Frontal cortex (tissue), 4 donors: ENCODE data around the gene SURF2. TPM values are rescaled to one million over a fixed set of nuclear protein-coding genes. Genes with fewer than 3 reads are reported as not detected.
A peak's percentile ranks its signal among the peaks of the same experiment; 100 is the strongest.
"Not testable (repeated sequence)": the region's sequence is repeated elsewhere in the genome, so short reads cannot be mapped to it uniquely, and the experiment has no call there.

Experiments used
- DNase-seq, 2 donors: peaks; one replicate each; pipeline ENCODE4 v3.0.0; 2012; ENCODE audit warnings: low spot score in 2 of 2
- FAIRE-seq: peaks from 2 replicates; lab custom pipeline; 2012; peaks lifted over from hg19 to GRCh38; lab: Jason Lieb, UNC
- total RNA-seq: library from RNA; depleted of rRNA; stranded (reverse); fragments of >200 nt; gene quantifications from one replicate; pipeline ENCODE4 v1.2.3, GENCODE V29; 2014
- donor health status: control.
- donor health status: control.
- donor health status: control.

SURF2 gene
- total RNA-seq, 1 donor from 2014 or later, result 17.1 TPM

- not testable (repeated sequence) for DNase-seq, FAIRE-seq
These were observed 21.5 kb upstream of the SURF2 start for GRCh38 chr9:133334888-133335287.

- FAIRE-seq (no peak), DNase-seq (peak; percentile 89 to 93)
These were observed 20.2 kb upstream of the SURF2 start, which contains the start of gene SURF6 for GRCh38 chr9:133335924-133336811. Gene SURF6, minus strand, starts transcription at chr9:133336188. Its CDS starts 56 bp downstream, at chr9:133336132.

- no peak for DNase-seq
- FAIRE-seq, result no peak
These were observed 16.7 kb upstream of the SURF2 start for GRCh38 chr9:133339641-133340040.

GRCh38 chr9:133340256-133340655 lies 16.1 kb upstream of the SURF2 start:
- DNase-seq (no peak), FAIRE-seq (no peak)

- FAIRE-seq (no peak), DNase-seq (no peak)
These were observed 15.4 kb upstream of the SURF2 start for GRCh38 chr9:133340916-133341315.

GRCh38 chr9:133341369-133342068 lies 14.8 kb upstream of the SURF2 start:
- FAIRE-seq, result no peak
- DNase-seq, result no peak

GRCh38 chr9:133342069-133342406 lies 14.3 kb upstream of the SURF2 start:
- FAIRE-seq (no peak), DNase-seq (no peak)

GRCh38 chr9:133342570-133342969 lies 13.8 kb upstream of the SURF2 start:
- no peak for DNase-seq
- FAIRE-seq, result no peak

- no peak for DNase-seq
- no peak for FAIRE-seq
These were observed 12.3 kb upstream of the SURF2 start for GRCh38 chr9:133344071-133344470.

- DNase-seq (no peak), FAIRE-seq (no peak)
These were observed 11.4 kb upstream of the SURF2 start for GRCh38 chr9:133344979-133345378.

- no peak for FAIRE-seq
- no peak for DNase-seq
These were observed 10.8 kb upstream of the SURF2 start for GRCh38 chr9:133345596-133345995.

GRCh38 chr9:133346021-133346785 lies 10.1 kb upstream of the SURF2 start:
- FAIRE-seq, result no peak

GRCh38 chr9:133347515-133347984 lies 8.8 kb upstream of the SURF2 start:
- DNase-seq (no peak), FAIRE-seq (no peak)

More at GRCh38 chr9:133346021-133346785, 10.1 kb upstream of the SURF2 start:
- DNase-seq, result no peak

GRCh38 chr9:133347985-133348717 lies 8.2 kb upstream of the SURF2 start, which contains the start of the genes MED22 and RPL7A:
Gene MED22, minus strand, starts transcription at chr9:133348131. Its CDS starts 1,469 bp downstream, at chr9:133346662.
Gene RPL7A, plus strand, starts transcription at chr9:133348218. Its CDS starts 26 bp downstream, at chr9:133348244.
- no peak for FAIRE-seq
- peak; percentile 94 for DNase-seq

- no peak for FAIRE-seq
- DNase-seq, result no peak
These were observed 7.4 kb upstream of the SURF2 start for GRCh38 chr9:133348718-133349573.

- FAIRE-seq, result no peak
These were observed 6.3 kb upstream of the SURF2 start for GRCh38 chr9:133349965-133350616.

GRCh38 chr9:133351526-133351907 lies 4.8 kb upstream of the SURF2 start:
- no peak for FAIRE-seq

More at GRCh38 chr9:133349965-133350616, 6.3 kb upstream of the SURF2 start:
- DNase-seq, result no peak

More at GRCh38 chr9:133351526-133351907, 4.8 kb upstream of the SURF2 start:
- no peak for DNase-seq
